ENCODE measurements around the gene SLC2A5.

Gene SLC2A5

DNA sequence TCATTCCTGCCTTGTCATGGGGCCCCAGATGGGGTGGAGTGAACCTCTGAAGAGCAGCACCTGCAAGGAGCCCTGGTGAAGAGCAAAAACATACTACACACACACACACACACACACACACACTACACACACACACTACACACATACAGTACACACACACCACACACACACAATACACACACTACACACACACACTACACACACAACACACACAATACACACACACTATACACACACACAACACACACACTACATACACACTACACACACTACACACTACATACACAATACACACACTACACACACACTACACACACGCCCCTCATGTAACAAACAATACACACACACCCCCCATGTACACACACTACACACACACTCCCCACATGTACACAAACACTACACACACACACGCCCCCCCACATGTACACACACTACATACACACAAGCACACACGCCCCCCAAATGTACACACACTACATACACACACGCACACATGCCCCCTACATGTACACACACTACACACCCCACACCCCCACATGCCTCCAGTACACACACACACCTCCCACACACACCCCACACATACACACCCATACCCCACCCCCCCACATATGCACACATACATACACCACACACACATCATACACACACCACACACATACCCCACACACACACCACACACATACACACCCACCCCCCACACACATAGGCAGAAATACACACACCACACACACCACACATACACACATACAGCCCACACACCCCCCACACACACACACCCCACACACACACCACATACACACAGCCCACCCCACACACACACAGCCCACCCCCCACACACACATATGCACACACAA lies 9.3 kb downstream of the SLC2A5 start:
- no peak for DNase-seq

DNA sequence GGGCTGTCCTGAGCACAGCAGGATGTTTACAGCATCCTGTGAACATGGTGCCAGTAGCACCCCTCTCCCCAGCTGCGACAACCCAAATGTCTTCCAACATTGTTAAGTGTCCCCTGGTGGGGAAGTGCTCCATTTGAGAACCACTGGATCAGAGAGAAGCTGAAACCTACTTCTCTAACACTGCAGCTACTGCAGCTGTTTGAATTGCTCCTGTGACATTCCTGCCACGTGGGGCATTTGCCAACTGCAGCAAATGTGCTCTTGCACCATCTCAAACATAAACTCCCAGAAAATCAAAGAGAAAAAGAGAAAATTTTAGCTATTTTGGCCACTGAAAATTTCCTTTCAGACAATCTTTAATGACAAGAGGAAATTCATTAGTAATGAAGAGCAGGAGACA lies 11.0 kb downstream of the SLC2A5 start:
- DNase-seq: no peak

DNA sequence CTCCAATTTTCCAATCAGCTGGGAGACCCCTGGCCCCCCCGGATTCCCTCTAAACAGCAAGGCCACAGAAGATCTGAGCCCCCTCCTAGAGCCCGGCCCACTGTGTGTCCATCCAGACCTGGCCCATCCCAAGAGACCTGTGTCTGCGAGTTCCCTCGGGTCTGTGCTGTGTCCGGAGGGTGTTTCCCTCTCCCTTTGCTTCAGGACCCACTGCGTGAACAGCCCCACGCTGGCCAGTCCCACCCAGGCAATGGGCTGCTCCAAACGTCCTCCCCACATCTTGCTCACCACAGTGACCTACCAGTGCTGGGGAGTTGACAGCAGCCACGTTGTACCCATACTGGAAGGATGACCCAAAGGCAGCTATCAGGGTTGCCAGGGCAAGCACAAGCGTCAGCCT lies 11.6 kb downstream of the SLC2A5 start:
- DNase-seq: no peak

DNA sequence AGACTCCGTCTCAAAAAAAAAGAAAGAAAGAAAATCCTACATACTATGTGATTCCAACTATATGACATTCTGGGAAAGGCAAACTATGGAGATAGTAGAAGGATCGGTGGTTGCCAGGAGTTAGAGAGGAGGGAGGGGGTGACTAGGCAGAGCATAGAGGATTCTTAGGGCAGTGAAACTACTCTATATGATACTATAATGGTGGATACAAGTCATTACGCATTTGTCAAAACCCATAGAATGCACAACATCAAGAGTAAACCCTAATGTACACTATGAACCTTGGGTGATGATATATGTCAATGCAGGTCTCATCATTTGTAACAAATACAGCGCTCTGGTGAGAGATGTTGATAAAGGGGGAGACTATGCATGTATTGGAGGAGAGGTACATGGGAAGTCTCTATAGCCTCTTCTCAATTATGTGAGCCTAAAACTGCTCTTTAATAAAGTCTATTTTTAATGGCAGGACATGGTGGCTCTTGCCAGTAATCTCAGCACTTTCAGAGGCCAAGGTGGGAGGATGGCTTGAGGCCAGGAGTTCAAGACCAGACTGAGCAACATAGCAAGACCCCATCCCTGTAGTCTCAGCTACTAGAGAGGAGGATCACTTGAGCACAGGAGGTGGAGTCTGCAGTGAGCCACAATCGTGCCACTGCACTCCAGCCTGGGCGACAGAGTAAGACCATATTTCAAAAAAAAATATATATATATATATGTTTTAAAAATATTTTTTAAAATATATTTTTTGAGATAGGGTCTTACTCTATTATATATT lies 17.0 kb downstream of the SLC2A5 start:
- no peak for DNase-seq

DNA sequence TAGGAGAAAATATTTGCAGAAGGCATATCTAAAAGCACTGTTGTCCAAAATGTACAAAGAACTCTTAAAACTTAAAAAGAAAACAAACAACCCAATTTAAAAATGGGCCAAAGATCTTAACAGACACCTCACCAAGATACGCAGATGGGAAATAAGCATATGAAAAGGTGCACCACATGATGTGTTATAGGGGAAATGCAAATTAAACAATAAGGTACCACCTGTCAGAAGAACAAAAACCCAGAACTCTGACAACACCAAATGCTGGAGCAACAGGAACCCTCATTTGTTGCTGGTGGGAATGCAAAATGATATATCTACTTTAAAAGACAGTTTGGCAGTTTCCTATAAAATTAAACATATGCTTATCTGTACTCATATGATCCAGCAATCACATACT lies 18.1 kb downstream of the SLC2A5 start:
- DNase-seq: no peak

DNA sequence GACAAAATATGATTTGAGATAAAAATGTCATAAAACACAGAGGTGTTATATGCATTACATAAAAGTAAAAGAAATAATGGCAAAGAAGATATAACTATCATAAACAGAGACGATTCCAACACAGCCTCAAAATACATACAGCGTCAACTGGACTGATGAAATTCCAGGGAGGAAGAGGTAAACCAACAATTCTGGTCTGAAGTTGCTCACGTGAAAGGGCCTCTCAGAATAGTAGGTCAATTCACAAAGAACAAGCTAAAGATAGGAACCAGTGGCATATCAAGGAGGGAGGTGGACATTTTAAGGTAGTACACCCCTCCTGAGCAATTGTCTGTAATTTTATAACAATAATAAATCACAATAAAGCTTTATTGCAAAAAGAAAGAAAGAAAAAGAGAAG lies 18.6 kb downstream of the SLC2A5 start:
- no peak for DNase-seq

DNA sequence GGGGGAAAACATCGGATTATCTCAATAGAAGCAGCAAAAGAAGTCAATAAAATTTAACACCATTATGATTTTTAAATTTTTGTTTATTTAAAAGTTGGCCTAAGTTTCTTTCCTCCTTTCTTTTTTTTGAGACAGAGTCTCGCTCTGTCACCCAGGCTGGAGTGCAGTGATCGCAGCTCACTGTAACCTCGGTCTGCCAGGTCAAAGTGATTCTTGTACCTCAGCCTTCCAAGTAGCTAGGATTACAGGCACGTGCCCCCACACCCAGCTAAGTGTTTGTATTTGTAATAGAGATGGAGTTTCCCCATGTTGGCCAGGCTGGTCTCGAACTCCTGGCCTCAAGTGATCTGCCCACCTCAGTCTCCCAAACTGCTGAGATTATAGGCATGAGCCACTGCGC lies 20.9 kb downstream of the SLC2A5 start:
- DNase-seq: no peak

DNA sequence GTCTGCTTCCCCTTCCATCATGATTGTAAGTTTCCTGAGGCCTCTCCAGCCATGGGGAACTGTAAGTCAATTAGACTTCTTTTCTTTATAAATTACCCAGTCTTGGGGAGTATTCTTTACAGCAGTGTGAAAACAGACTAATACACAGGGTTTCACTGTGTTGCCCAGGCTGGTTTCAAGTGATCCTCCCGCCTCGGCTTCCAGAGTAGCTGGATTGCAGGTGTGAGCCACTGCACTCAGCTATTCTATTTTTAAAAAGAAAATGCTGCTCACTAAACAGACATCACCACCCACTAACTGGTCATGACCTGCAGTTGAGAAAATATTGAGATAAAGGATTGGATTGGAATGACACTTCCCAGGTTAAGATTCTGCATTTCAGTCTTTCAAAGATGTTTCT lies 22.4 kb downstream of the SLC2A5 start:
- DNase-seq: no peak

DNA sequence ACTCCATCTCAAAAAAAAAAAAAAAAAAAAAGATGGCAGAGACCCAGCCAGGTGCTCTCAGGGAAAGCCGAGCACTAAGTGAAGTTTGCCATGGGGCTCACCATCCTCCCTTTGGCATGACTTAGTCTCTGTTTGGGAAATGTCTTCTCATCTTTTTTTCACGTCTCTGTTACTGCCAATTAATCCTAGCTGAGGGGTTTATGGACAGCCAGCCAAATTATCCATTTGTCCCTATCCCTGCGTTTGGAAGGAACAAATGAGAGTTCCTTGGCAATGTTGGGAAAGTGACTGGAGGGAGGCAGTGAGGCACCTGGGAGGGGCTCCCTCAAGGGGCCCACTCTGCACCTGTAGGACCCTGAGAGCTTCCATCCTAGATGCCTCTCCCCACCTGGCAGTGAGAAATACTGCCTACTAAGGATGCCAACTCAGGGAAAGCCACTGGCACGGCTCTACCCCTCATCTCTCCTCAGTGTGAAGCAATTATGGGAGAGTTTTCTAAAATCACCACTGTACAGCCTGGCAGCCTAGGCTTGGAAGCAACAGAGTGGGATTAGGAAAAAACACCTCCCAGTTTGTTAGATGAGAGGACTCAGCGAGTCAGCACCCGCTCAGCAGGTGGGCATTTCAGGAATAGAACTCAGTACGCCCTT lies 23.4 kb downstream of the SLC2A5 start:
- no peak for DNase-seq

DNA sequence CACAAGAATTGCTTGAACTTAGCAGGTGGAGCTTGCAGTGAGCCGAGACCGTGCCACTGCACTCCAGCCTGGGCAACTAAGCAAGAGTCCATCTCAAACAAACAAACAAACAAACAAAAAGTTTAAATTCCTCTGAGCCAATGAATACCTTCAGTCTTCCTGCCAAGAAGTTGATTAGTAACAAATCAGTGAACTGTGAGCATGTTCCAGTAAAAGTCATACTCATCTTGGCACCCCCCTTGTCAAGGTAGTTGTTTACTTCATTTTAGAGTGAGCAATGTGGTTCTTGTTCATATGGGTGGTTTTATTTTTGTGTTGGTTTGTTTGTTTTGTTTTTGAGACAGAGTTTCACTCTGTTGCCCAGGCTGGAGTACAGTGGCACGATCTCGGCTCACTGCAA lies 25.2 kb downstream of the SLC2A5 start:
- no peak for DNase-seq

DNA sequence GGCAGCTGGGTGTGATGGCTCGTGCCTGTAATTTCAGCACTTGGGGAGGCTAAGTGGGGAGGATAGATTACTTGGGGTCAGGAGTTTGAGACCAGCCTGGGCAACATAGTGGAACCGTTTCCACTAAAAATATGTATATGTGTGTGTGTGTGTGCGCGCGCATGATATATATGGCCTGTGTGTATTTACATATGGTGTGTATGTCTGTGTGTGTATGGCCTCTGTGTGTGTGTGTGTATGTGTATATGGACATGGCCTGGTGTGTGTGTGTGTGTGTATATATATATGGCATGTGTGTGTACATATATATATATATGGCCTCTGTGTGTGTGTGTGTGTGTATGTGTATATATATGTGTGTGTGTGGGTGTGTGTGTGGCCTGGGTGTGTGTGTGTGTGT lies 27.2 kb downstream of the SLC2A5 start:
- DNase-seq: no peak

DNA sequence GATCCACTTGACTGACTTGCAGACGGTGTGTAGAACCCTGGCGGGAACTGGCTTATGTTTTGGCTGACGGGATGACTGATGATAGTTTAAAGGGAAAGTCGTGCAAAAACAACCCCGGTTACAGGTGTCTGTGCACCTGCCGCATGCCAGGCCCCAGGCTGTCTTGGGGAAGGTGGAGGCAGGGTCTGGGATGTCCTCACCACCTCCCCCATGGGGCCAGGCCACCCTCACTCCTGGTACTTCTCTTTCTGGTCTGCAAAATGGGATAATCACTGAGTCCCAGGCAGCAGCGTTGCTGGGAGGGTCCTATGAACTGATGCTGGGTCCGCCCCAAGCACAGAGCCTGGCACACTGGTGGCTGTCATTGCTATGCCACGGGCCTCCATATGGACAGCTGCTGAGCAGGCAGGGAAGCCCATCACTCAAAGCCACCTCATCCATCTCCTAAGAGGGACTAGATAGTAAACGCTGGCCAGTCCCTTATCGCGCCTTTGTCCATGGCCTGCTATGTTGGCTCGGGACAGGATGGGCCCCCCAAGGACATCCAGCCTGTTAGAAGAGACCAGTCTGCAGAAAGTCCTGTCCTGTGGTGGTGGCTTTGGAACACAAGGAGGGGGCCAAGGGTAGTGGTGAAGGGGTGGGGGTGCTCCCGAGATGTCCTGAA lies 28.2 kb downstream of the SLC2A5 start:
- DNase-seq: no peak

DNA sequence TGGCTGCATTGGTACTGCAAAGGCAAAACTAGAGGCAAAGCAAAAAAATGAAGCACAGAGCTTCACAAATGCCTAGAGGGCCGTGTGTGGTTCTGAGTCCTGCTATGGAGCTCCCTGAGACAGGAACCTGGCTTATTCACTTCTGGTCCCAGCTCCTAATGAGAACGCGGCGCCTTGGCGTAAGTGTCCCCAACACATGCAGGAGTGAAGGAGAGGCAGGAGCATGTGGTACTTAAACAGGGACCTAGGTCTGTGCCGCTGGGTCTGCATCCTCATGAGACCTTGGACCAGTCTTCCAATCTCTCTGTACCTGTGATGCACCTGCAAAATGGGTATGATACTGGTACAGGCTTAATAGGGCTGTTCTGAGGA lies 28.8 kb downstream of the SLC2A5 start:
- DNase-seq: no peak

DNA sequence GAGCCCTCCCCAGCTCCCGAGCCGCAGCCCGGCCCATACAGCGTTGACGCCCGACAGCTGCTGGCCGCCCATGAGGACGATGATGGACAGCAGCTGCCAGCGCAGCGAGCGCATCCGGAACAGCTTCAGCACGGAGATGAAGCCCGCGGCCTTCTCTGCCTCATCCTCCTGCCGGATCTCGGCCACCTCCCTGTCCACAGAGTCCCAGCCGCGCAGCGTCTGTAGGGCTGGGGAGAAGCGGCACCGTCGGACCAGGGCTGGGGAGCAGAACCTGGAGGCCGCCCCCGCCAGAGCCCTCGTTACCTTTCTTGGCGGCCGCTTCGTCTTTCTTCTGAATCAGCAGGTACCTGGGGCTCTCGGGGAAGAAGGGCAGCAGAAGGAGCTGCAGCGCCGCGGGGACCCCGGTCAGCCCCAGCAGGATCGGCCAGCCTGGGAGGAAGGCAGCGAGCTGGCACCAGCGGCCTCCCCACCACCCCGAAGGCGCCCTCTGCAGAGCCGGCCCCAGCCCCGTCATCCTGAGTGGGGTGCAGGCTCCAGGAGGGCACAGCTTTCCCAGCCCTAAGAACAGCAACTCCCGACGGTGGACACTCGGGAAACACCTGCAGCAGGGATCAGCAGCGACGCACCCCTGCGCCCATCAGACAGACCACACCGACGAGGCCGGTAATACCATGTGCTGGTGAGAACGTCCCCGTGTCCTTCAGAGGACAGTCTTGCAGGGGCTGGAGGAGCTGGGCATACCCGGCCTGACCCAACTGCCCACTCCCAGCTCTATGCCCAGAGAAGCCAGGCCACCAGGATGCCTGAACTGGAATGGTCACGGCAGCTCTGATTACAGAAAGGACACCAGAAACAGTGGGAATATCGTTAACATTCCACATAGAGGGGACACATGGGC lies 29.4 kb downstream of the SLC2A5 start:
- DNase-seq: no peak

DNA sequence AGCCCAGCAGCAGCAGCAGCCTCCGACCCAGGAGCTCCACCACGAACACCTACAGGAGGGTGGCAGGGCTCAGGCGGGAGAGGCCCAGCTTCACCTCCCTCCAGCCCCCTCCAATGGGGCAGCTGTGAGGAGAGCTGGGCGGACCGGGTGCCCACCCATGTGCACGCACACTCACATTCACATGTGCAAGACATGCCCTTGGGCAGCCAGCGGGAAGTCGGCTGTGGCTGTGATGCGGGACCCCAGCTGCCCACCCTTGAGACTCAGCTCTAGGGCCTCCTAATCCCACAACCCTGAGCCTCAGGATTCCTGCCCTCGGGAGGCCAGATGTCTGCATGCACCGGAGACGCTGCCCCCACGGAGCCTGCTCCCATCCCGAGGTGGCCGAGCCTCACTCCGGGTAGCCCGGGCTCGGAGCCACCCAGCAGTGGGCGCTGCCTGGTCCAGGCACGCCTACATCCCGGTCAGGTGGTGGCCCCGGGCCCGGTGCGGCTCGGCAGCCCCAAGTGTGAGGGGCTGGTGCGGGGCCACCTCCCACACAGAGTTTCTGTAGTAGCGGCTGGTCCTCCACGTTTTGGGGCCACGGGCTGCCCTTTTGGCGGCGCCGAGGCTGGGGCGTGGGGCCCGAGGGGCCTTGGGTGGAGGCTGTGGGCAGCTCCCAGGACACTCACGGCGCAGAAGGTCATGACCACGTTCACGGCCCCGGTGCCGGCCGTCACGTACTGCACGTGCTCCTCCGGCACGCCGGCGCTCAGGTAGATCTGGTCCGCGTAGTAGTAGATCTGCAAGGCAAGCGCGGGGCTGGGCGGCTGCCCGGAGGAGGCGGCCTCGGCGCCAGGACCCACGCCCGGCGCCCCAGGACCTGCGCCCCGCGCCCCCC lies 30.3 kb downstream of the SLC2A5 start:
- DNase-seq: no peak

DNA sequence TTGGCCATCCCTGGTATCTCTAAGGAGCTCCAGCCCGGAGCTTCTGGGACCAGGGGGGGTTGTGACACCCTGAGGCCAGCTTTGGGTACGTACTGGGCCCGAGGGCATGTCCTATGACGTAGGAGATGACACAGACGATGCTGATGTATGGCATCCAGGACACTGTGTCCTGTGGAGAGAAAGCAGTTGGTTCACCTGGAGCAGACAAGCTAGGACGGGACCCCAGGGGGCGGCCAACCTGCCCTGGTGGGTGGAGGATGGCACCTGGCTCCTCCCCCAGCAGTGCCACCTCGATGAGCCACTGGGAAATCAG lies 31.1 kb downstream of the SLC2A5 start:
- DNase-seq: no peak

DNA sequence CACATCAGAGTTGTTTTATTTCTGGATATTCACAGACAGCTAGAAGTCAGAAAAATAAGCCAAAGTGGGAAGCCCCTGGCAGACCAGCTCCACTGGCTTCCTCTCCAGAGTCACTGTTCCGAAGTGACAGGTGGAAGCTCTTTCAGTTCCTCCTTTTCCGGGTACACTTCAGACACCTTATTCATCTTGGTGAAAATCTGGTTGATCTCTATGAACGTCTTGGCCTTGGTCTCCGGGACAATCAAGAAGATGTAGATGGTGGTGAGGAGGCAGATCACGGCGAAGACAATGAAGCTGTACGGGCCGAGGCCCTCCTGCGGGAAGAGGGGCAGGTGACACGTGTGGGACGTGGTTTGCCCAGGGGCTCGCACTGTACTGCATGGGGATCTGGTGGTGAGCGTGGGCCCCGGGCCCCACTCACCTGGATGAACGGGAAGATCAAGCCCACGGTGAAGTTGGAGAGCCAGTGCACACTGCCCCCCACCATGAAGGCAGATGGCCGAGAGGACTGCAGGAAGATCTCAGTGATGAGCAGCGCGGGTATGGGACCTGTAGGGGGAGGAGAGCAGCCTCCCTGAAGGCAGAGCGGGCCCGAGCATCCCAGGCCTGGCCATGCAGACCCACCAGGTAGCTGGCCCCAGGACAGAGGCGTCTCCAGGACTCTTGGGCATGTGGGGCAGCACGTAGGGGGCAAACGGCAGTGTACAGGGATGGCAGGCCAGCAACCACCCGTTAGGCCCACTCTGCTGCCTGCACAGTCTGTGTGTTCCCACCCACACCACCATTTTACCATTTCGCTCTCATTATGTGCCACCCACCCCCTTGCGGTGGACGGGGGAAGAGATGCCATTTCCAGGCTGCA lies 31.7 kb downstream of the SLC2A5 start:
- no peak for DNase-seq

DNA sequence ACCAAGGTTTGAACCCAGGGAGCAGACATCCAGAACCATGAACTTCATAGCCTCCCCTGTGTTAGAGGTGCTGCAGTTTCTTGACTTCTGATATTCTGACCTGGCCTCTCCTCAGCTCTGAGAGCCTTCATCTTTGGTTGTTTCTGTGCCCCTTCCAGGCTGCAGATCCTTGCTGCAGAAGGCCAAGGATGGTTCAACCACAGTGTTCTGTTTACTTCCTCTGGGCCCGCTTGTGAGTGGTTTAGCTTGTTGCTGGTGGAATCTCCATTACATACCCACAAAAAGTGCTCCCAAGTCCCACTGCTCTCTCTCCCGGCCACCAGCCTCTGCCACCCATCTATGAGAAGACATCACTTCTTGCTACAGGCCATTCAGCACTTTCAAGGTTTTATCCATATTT lies 34.2 kb downstream of the SLC2A5 start:
- DNase-seq: no peak

DNA sequence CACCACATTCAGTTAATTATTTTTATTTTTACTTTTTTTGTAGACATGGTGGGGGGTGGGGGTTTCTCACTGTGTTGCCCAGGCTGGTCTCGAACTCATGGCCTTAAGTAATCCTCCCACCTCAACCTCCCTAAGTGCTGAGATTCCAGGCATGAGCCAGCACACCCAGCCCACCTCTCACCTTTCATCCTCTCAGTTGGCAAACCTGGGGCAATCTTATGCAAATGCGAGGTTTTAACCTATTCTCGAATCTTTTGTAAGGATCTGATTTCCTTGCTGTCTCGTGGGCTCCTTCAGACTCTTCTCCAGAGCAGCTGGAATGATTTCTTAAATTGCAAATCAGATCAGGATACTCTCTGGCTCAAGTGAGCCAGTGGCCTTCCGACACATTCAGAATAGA lies 36.1 kb downstream of the SLC2A5 start:
- no peak for DNase-seq

DNA sequence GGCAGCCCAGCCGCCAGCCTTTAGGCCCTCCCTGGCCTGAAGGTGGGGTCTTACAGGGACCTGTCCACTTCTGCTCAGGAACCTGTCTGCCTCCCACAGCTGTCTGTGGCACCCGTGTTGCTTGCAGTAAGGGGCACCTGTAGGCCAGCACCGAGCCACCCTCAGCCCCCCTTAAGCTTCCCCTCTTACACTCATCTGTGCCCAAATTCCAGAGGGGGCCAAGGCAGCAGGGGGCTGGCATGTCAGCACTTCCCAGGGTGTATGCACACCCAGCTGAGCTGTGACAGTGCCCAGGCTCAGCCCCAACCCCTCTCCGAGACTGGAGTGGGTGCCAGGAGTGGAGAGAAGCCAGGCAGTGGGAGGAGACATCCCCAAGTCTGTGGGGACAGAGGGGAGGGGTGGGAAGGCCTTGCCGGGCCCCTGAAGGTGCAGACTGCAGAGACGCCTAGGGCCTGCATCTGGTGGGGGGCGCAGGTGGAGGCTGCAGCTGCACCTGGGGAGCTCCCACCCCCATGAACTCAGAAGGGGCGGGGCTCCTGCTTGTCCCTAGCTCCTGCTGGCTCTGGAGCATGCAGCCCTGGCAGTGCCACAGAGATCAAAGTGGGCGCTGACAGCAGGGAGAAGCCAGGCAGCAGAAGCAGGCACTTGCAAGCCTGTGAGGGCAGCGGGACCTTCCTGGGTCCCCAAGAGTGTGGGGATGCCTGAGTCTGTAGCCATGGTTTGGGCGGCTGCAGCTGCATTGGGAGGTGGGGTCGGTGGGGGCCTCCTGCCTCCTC lies 37.8 kb downstream of the SLC2A5 start:
- no peak for DNase-seq
